WERI-Rb-1 (cell line): ENCODE measurements around the gene ARMC9.

Experiments
- DNase-seq: peaks from one replicate; pipeline ENCODE4 v3.0.0-alpha.2; 2020
- H3K27ac ChIP-seq: fragments of 250-450 bp; sonication (Bioruptor Pico); 2 replicates; pipeline ENCODE4 v1.5.1; 2020; ENCODE audit warnings: mild to moderate bottlenecking, moderate library complexity
- H3K27me3 ChIP-seq: fragments of 250-450 bp; sonication (Bioruptor Pico); 2 replicates; pipeline ENCODE4 v1.5.1; 2021; ENCODE audit warnings: mild to moderate bottlenecking, low read depth, moderate library complexity; ENCODE audit not compliant: insufficient read depth, severe bottlenecking
- H3K36me3 ChIP-seq: fragments of 250-450 bp; sonication (Bioruptor Pico); 2 replicates; pipeline ENCODE4 v1.5.1; 2020; ENCODE audit warnings: mild to moderate bottlenecking, moderate library complexity
- H3K4me3 ChIP-seq: 2 replicates; pipeline ENCODE4 v1.5.1; 2011; ENCODE audit warnings: low read depth, mild to moderate bottlenecking, control low read depth, low read length
- H3K9me3 ChIP-seq: fragments of 250-450 bp; sonication (Bioruptor Pico); 2 replicates; pipeline ENCODE4 v1.5.1; 2021; ENCODE audit warnings: mild to moderate bottlenecking, moderate library complexity; ENCODE audit not compliant: severe bottlenecking
- TF ChIP-seq, protein P1 (sequence below): IDR thresholded peaks from 2 replicates; pipeline ENCODE4 v1.5.1; 2011; ENCODE audit warnings: low read depth, mild to moderate bottlenecking, control low read depth, inconsistent platforms, low read length

ARMC9 gene

GRCh38 chr2:231326404-231326803 lies 128.0 kb downstream of the ARMC9 start:
- Histone ChIP-seq H3K27me3 (no peaks in the 10 kb centered on the region), H3K9me3 (no peaks in the 10 kb centered on the region), H3K27ac (no peak overlapping the region), H3K4me3 (no peak overlapping the region), H3K36me3 (no peaks in the 10 kb centered on the region; the same call in 1 of the 2 replicates)
- no peak for DNase-seq
- TF ChIP-seq, protein P1, sequence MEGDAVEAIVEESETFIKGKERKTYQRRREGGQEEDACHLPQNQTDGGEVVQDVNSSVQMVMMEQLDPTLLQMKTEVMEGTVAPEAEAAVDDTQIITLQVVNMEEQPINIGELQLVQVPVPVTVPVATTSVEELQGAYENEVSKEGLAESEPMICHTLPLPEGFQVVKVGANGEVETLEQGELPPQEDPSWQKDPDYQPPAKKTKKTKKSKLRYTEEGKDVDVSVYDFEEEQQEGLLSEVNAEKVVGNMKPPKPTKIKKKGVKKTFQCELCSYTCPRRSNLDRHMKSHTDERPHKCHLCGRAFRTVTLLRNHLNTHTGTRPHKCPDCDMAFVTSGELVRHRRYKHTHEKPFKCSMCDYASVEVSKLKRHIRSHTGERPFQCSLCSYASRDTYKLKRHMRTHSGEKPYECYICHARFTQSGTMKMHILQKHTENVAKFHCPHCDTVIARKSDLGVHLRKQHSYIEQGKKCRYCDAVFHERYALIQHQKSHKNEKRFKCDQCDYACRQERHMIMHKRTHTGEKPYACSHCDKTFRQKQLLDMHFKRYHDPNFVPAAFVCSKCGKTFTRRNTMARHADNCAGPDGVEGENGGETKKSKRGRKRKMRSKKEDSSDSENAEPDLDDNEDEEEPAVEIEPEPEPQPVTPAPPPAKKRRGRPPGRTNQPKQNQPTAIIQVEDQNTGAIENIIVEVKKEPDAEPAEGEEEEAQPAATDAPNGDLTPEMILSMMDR: no peak

GRCh38 chr2:231330311-231330710 lies 131.9 kb downstream of the ARMC9 start:
- TF ChIP-seq, protein P1: no peak
- no peak overlapping the region for H3K4me3 ChIP-seq
- H3K27ac ChIP-seq: no peak overlapping the region
- H3K27me3 ChIP-seq: no peaks in the 10 kb centered on the region
- H3K9me3 ChIP-seq: no peaks in the 10 kb centered on the region
- no peak for DNase-seq
- peaks cover 3% of the 10 kb centered on the region for H3K36me3 ChIP-seq

- TF ChIP-seq, protein P1: no peak
- Histone ChIP-seq H3K36me3 (peaks cover 3% of the 10 kb centered on the region), H3K9me3 (no peaks in the 10 kb centered on the region), H3K27ac (no peak overlapping the region), H3K27me3 (no peaks in the 10 kb centered on the region), H3K4me3 (no peak overlapping the region)
- DNase-seq: no peak
Measured at GRCh38 chr2:231331533-231331932, 133.1 kb downstream of the ARMC9 start.

DNA sequence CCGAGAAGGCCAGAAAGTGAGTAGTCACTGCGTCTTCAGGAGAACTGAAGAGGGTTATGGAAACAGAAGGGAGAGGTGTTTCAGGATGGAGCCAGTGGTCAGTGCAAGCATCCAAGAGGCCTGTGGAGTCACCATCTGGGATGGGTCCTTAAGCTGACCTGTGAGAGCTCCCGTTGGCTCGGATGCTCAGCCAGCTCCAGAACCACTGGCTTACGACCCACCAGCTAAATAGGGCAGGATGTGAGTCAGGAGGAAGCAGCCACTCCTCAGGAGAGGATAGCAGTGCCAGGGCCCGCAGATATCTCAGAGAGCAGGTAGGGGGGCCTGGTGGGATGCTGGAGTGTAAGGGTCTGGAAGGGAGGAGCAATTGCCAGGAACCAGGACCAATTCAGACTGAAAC lies 134.0 kb downstream of the ARMC9 start:
- no peaks in the 10 kb centered on the region for H3K27me3 ChIP-seq
- H3K36me3 ChIP-seq: peaks cover 3% of the 10 kb centered on the region
- H3K27ac ChIP-seq: no peak overlapping the region
- no peak overlapping the region for H3K4me3 ChIP-seq
- TF ChIP-seq, protein P1: no peak
- DNase-seq: no peak
- no peaks in the 10 kb centered on the region for H3K9me3 ChIP-seq

- TF ChIP-seq, protein P1: no peak
- no peaks in the 10 kb centered on the region for H3K9me3 ChIP-seq
- DNase-seq: no peak
- peaks cover 3% of the 10 kb centered on the region for H3K36me3 ChIP-seq
- H3K27ac ChIP-seq: no peak overlapping the region
- no peak overlapping the region for H3K4me3 ChIP-seq
- no peaks in the 10 kb centered on the region for H3K27me3 ChIP-seq
Measured at GRCh38 chr2:231332872-231333500, 134.6 kb downstream of the ARMC9 start.

DNA sequence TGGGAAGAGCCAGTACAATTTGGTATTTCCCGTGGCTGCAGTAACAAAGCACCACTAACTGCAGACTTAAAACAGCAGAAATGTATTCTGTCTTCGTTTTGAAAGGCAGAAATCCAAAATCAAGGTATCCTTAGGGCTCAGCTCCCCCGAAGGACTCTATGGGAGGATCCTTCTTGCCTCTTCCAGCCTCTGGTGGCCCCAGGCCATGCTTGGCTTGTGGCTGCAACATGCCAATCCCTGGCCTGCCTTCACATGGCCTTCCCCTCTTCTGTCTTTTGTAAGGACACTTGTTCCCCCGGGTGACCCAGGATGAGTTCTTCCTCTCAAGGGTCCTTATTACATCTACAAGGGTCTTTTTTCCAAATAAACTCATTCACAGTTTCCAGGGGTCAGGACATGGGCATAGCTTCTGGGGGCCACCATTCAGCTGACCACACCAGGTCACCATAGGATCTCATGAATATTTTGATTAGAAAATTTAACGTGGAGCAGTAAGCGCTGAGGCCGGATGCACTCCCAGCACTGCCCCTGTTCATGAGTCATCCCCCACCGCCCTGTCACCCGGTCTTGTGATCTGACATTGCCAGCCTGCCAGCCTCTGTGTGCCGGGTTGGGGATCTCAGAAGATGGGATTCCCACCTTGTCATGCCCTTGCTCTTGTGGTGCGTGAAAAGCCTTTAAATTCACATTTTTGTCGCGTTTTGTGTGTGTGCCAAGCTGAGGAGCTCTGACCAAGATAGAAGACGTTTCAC lies 135.9 kb downstream of the ARMC9 start:
- TF ChIP-seq, protein P1: no peak
- no peaks in the 10 kb centered on the region for H3K27me3 ChIP-seq
- no peak for DNase-seq
- no peak overlapping the region for H3K27ac ChIP-seq
- no peak overlapping the region for H3K4me3 ChIP-seq
- H3K36me3 ChIP-seq: peaks cover 3% of the 10 kb centered on the region
- no peaks in the 10 kb centered on the region for H3K9me3 ChIP-seq
